Measurements from ENCODE around the gene ASCL2. TPM values are rescaled to one million over a fixed set of nuclear protein-coding genes. Genes with fewer than 3 reads are reported as not detected.

ASCL2 gene
- total RNA-seq, 1 donor from 2014 or later, result not detected

- no peak for TF ChIP-seq EZH2phosphoT487 (IDR thresholded peaks at IDR 0.05)
- no peak for TF ChIP-seq CTCF (IDR thresholded peaks at IDR 0.05)
- TF ChIP-seq EZH2 (IDR thresholded peaks at IDR 0.05), result no peak
- H3K27me3 Mint-ChIP-seq (ENCODE audit: insufficient read depth, low read depth), result peaks cover 25% of the 10 kb centered on the region
- H3K9ac ChIP-seq, result no peak overlapping the region
- no peaks in the 10 kb centered on the region for H3K36me3 ChIP-seq
- no peaks in the 10 kb centered on the region for H4K20me1 ChIP-seq (ENCODE audit: low read depth)
- no peak overlapping the region for H3K4me3 ChIP-seq
- H3K79me2 ChIP-seq (ENCODE audit: low read depth), result no peaks in the 10 kb centered on the region
- peaks cover 13% of the 10 kb centered on the region for H3K4me1 ChIP-seq
- no peaks in the 10 kb centered on the region for H3F3A ChIP-seq (ENCODE audit: low read depth)
- no peaks in the 10 kb centered on the region for H3K9me3 ChIP-seq (ENCODE audit: low read depth)
- peaks cover 9% of the 10 kb centered on the region for H3K4me1 Mint-ChIP-seq
- no peak overlapping the region for H2AFZ ChIP-seq (replicated peaks)
- no peak overlapping the region for H3K4me3 Mint-ChIP-seq
- no peaks in the 10 kb centered on the region for H3K36me3 Mint-ChIP-seq
- no peak overlapping the region for H3K27ac ChIP-seq
- peaks cover 52% of the 10 kb centered on the region for H3K27me3 ChIP-seq
- H3K9me3 Mint-ChIP-seq, result no peaks in the 10 kb centered on the region
- no peak overlapping the region for H3K27ac Mint-ChIP-seq
- DNase-seq (ENCODE audit: low spot score), result no peak
- H3K4me2 ChIP-seq, result no peak overlapping the region
These were observed 5.9 kb downstream of the ASCL2 start for GRCh38 chr11:2264366-2265053.

GRCh38 chr11:2263724-2264360 is 6.5 kb downstream of the ASCL2 start:
- Histone ChIP-seq H3K79me2 (ENCODE audit: low read depth) (no peaks in the 10 kb centered on the region), H3F3A (ENCODE audit: low read depth) (no peaks in the 10 kb centered on the region), H4K20me1 (ENCODE audit: low read depth) (no peaks in the 10 kb centered on the region), H3K4me3 (no peak overlapping the region), H3K9ac (no peak overlapping the region), H3K27ac (no peak overlapping the region), H3K27me3 (peaks cover 45% of the 10 kb centered on the region), H3K4me1 (peaks cover 13% of the 10 kb centered on the region), H2AFZ (replicated peaks) (no peak overlapping the region), H3K9me3 (ENCODE audit: low read depth) (no peaks in the 10 kb centered on the region), H3K36me3 (no peaks in the 10 kb centered on the region), H3K4me2 (no peak overlapping the region)
- Mint-ChIP-seq H3K36me3 (no peaks in the 10 kb centered on the region), H3K27ac (peak overlapping the region; percentile 46), H3K9me3 (no peaks in the 10 kb centered on the region), H3K4me1 (peaks cover 9% of the 10 kb centered on the region), H3K4me3 (no peak overlapping the region), H3K27me3 (ENCODE audit: insufficient read depth, low read depth) (peaks cover 26% of the 10 kb centered on the region)
- TF ChIP-seq EZH2phosphoT487 (IDR thresholded peaks at IDR 0.05), result no peak
- TF ChIP-seq EZH2 (IDR thresholded peaks at IDR 0.05), result no peak
- TF ChIP-seq CTCF (IDR thresholded peaks at IDR 0.05), result no peak
- no peak for DNase-seq (ENCODE audit: low spot score)

- Histone ChIP-seq H4K20me1 (ENCODE audit: low read depth) (no peaks in the 10 kb centered on the region), H3K27me3 (peaks cover 38% of the 10 kb centered on the region), H3K9me3 (ENCODE audit: low read depth) (no peaks in the 10 kb centered on the region), H3K4me2 (no peak overlapping the region), H3K36me3 (no peaks in the 10 kb centered on the region), H3K9ac (no peak overlapping the region), H3K79me2 (ENCODE audit: low read depth) (no peaks in the 10 kb centered on the region), H3K27ac (no peak overlapping the region), H3K4me1 (peaks cover 9% of the 10 kb centered on the region), H3K4me3 (no peak overlapping the region), H2AFZ (replicated peaks) (no peak overlapping the region), H3F3A (ENCODE audit: low read depth) (no peaks in the 10 kb centered on the region)
- H3K27ac Mint-ChIP-seq, result no peak overlapping the region
- peaks cover 22% of the 10 kb centered on the region for H3K27me3 Mint-ChIP-seq (ENCODE audit: insufficient read depth, low read depth)
- no peak for DNase-seq (ENCODE audit: low spot score)
- H3K36me3 Mint-ChIP-seq, result no peaks in the 10 kb centered on the region
- H3K4me3 Mint-ChIP-seq, result no peak overlapping the region
- peaks cover 5% of the 10 kb centered on the region for H3K4me1 Mint-ChIP-seq
- H3K9me3 Mint-ChIP-seq, result no peaks in the 10 kb centered on the region
- TF ChIP-seq EZH2 (IDR thresholded peaks at IDR 0.05) (no peak), EZH2phosphoT487 (IDR thresholded peaks at IDR 0.05) (no peak), CTCF (IDR thresholded peaks at IDR 0.05) (no peak)
These were observed 7.3 kb downstream of the ASCL2 start for GRCh38 chr11:2263071-2263565.
